OCI-LY1 (cell line): Measurements from ENCODE around the gene CWF19L2.

ENCODE experiments used
- H2AFZ ChIP-seq: fragments of 200-600 bp; sonication (generic), shearing (Covaris generic); 2 replicates; pipeline ENCODE4 v1.6.0; 2014; ENCODE audit warnings: antibody characterized with exemption, mild to moderate bottlenecking, low read length
- H3F3A ChIP-seq: fragments of 200-600 bp; sonication (generic), shearing (Covaris generic); 2 replicates; pipeline ENCODE4 v1.6.0; 2014; ENCODE audit warnings: mild to moderate bottlenecking, antibody characterized with exemption, low read length, moderate library complexity; ENCODE audit not compliant: insufficient read depth
- H3K27ac ChIP-seq: fragments of 200-600 bp; sonication (generic); 2 replicates; pipeline ENCODE4 v1.5.1; 2014; ENCODE audit warnings: low read length, mixed run types, mild to moderate bottlenecking, low read depth; ENCODE audit not compliant: poor library complexity, severe bottlenecking
- H3K27me3 ChIP-seq: fragments of 200-600 bp; sonication (generic); 2 replicates; pipeline ENCODE4 v1.6.0; 2014; ENCODE audit warnings: antibody characterized with exemption, mild to moderate bottlenecking, low read length, moderate library complexity; ENCODE audit not compliant: insufficient read depth
- H3K36me3 ChIP-seq: fragments of 200-600 bp; sonication (generic); 2 replicates; pipeline ENCODE4 v1.6.1; 2014; ENCODE audit warnings: mild to moderate bottlenecking, antibody characterized with exemption, low read length, moderate library complexity, mixed read lengths; ENCODE audit not compliant: insufficient read depth
- H3K4me1 ChIP-seq: fragments of 200-600 bp; sonication (generic); 2 replicates; pipeline ENCODE4 v1.5.1; 2014; ENCODE audit warnings: mild to moderate bottlenecking, low read length, moderate library complexity; ENCODE audit not compliant: insufficient read depth, severe bottlenecking
- H3K4me2 ChIP-seq: fragments of 200-600 bp; sonication (generic), shearing (Covaris generic); 2 replicates; pipeline ENCODE4 v1.6.1; 2014; ENCODE audit warnings: low read length
- H3K4me3 ChIP-seq: fragments of 200-600 bp; sonication (generic); 2 replicates; pipeline ENCODE4 v1.5.1; 2014; ENCODE audit warnings: low read length, low read depth, mild to moderate bottlenecking, mixed read lengths; ENCODE audit not compliant: poor library complexity, severe bottlenecking
- H3K79me2 ChIP-seq: fragments of 200-600 bp; shearing (Covaris generic); 2 replicates; pipeline ENCODE4 v1.6.1; 2016; ENCODE audit warnings: mixed run types, low read length, mixed read lengths; ENCODE audit not compliant: insufficient read depth
- H3K9ac ChIP-seq: fragments of 200-600 bp; sonication (generic), shearing (Covaris generic); 2 replicates; pipeline ENCODE4 v1.6.1; 2014; ENCODE audit warnings: mild to moderate bottlenecking, low read length, mixed read lengths
- H3K9me2 ChIP-seq: fragments of 200-600 bp; sonication (generic), shearing (Covaris generic); 2 replicates; pipeline ENCODE4 v1.6.1; 2014; ENCODE audit warnings: low read depth, mild to moderate bottlenecking, low read length, mixed read lengths
- H3K9me3 ChIP-seq: fragments of 200-600 bp; shearing (Covaris generic); 2 replicates; pipeline ENCODE4 v1.6.1; 2014; ENCODE audit warnings: low read length, mixed read lengths
- H4K20me1 ChIP-seq: fragments of 200-600 bp; sonication (generic), shearing (Covaris generic); 2 replicates; pipeline ENCODE4 v1.6.0; 2016; ENCODE audit warnings: mild to moderate bottlenecking, low read length; ENCODE audit not compliant: insufficient read depth
- CTCF ChIP-seq: fragments of 200-600 bp; sonication (generic), shearing (Covaris generic); IDR thresholded peaks from 2 replicates; pipeline ENCODE4 v1.5.1; 2017; ENCODE audit warnings: mild to moderate bottlenecking, antibody characterized with exemption, low read length, moderate library complexity, mixed read lengths
- EZH2 ChIP-seq: fragments of 200-600 bp; sonication (generic), shearing (Covaris generic); IDR thresholded peaks from 2 replicates; pipeline ENCODE4 v1.8.0; 2017; ENCODE audit warnings: borderline replicate concordance, mixed run types, mild to moderate bottlenecking, antibody characterized with exemption, low read length, moderate library complexity, mixed read lengths

The CWF19L2 gene

DNA sequence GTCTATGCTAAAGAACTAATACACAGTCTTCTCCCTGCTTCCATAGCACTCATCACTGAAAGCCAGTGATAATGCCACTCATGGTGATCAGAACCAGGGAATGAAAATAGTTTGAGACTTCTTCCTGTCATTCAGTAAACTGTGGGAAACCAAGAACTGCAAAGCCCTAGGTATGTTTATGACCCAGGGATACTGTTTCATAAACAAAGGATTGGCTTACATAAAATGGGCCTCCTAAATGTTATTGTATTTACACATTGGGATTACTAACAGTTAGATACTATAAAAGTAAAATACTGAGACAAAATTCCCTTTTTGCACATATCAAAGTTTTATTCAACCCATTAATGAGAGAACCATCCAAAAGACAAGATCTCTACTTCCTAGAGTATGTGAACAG, 21.3 kb upstream of the CWF19L2 start:
- TF ChIP-seq CTCF: no peak
- no peak for TF ChIP-seq EZH2
- H3K27me3 ChIP-seq: no peaks in the 10 kb centered on the region

GRCh38 chr11:107477820-107478219, 20.2 kb upstream of the CWF19L2 start:
- Histone ChIP-seq H3K4me1 (no peaks in the 10 kb centered on the region), H3K79me2 (no peaks in the 10 kb centered on the region), H3K4me2 (no peak overlapping the region), H3K9me2 (no peaks in the 10 kb centered on the region), H3K27me3 (no peaks in the 10 kb centered on the region), H3F3A (no peaks in the 10 kb centered on the region), H3K9ac (no peak overlapping the region), H4K20me1 (no peaks in the 10 kb centered on the region), H3K4me3 (no peak overlapping the region), H3K27ac (no peak overlapping the region), H2AFZ (no peak overlapping the region), H3K9me3 (no peaks in the 10 kb centered on the region), H3K36me3 (no peaks in the 10 kb centered on the region)
- TF ChIP-seq CTCF (no peak), EZH2 (no peak)

More for the DNA sequence above, 21.3 kb upstream of the CWF19L2 start:
- Histone ChIP-seq H2AFZ (no peak overlapping the region), H3K79me2 (no peaks in the 10 kb centered on the region), H3K9me3 (no peaks in the 10 kb centered on the region), H3K36me3 (no peaks in the 10 kb centered on the region), H4K20me1 (no peaks in the 10 kb centered on the region), H3K4me2 (no peak overlapping the region), H3K4me1 (no peaks in the 10 kb centered on the region), H3K27ac (no peak overlapping the region), H3K4me3 (no peak overlapping the region), H3F3A (no peaks in the 10 kb centered on the region), H3K9me2 (no peaks in the 10 kb centered on the region), H3K9ac (no peak overlapping the region)

GRCh38 chr11:107473792-107474191, 16.2 kb upstream of the CWF19L2 start:
- no peaks in the 10 kb centered on the region for H3K4me1 ChIP-seq
- no peak overlapping the region for H3K4me2 ChIP-seq
- TF ChIP-seq CTCF (no peak), EZH2 (no peak)
- H4K20me1 ChIP-seq: no peaks in the 10 kb centered on the region
- no peak overlapping the region for H3K27ac ChIP-seq
- no peaks in the 10 kb centered on the region for H3K36me3 ChIP-seq
- H3K9me3 ChIP-seq: no peaks in the 10 kb centered on the region
- no peaks in the 10 kb centered on the region for H3K79me2 ChIP-seq
- no peak overlapping the region for H3K4me3 ChIP-seq
- no peaks in the 10 kb centered on the region for H3F3A ChIP-seq
- H3K27me3 ChIP-seq: no peaks in the 10 kb centered on the region
- no peaks in the 10 kb centered on the region for H3K9me2 ChIP-seq
- H2AFZ ChIP-seq: no peak overlapping the region
- H3K9ac ChIP-seq: no peak overlapping the region
